ENCODE measurements around the gene SYNPO.

The SYNPO gene

GRCh38 chr5:150700594-150701377 is 60.3 kb downstream of the SYNPO start, which contains the start of gene RBM22:
Gene RBM22, minus strand, starts transcription at chr5:150701062. Its CDS starts 77 bp downstream, at chr5:150700985.
- DNase-seq = peak; percentile 89 to 93

- DNase-seq = peak; percentile 85 to 86
These were observed 63.3 kb downstream of the SYNPO start for GRCh38 chr5:150703762-150704161.

GRCh38 chr5:150706776-150707390 is 66.4 kb downstream of the SYNPO start:
- DNase-seq = no peak

All from inflammatory macrophage (primary cell).